CD4-positive, alpha-beta T cell treated with Interleukin-1 beta for 1 hour (primary cell): Measurements from ENCODE around the gene TMEM200C.

ENCODE experiments used
- DNase-seq, 2 donors: peaks; one replicate each; pipeline ENCODE4 v3.0.0-alpha.2; 2020 to 2022

The TMEM200C gene

DNA sequence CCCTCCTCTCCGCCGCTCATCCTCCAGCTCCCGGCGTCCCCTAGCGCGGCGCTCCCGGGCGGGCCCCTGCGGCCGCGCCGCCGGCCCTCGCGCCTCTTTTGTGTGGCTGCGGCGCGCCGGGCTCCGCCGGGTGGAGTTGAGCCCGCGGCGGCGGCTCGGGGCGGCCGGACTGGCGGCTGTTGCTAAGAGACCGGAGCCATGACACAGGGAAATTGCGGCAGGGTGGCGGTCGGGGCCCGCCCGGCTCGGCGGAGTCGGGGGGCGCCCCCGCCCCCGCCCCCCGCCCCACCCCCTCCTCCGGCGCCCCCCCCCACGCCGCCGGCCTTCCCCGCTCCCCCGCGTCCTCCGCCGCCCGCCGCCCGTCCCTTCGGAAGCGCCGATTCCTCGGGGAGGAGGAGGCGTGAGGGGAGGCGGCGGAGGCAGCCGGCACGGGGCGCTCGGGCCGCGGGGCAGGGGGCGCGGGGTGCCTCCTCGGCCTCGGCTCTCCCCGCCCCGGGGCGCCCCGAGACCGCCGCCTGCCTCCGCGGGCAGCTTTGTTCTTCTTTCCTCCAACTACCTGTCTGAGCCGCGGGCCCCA is at the start of gene TMEM200C:
Gene TMEM200C (minus strand): TSS at position 224 of the 577 bp plus-strand sequence. CDS start 3,459 bp downstream, outside the sequence.
- no peak for DNase-seq

DNA sequence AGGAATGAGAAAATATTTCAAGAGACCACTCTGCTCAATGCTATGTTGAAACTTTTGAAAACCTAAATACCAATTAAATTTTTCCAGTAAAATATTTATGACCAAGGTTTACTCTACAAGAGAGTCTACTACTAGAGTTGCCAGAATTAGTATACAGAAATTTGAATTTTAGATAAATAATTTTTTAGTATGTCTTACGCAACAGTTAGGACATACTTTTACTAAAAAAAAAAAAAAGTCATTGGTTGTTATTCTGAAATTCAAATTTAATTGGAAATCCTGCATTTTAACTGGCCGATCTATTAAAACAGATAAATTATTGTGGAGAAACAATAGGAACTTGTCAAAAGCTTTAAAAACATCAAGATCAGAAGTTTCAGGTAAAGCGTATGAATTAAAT is 49.1 kb upstream of the TMEM200C start:
- no peak for DNase-seq

DNA sequence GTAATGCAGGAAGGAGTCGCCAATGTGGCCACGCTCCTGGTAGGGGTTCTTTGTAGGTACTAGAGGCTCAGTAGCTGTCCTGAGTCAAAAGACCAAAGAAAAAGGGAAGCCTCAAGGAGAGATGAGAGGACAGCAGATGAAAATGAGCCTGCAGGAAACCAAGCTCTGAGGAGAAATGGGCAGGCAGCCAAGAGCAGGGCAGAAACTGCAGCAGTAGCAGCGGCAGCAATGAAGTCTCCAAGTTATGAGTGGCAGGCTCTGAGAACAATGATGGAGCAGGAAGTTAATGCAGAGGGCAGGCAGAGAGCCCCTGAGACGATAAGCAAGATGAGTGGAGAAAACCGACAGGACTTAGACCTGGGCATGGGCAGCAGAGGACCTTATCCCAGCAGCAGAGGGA is 48.2 kb upstream of the TMEM200C start:
- no peak for DNase-seq

DNA sequence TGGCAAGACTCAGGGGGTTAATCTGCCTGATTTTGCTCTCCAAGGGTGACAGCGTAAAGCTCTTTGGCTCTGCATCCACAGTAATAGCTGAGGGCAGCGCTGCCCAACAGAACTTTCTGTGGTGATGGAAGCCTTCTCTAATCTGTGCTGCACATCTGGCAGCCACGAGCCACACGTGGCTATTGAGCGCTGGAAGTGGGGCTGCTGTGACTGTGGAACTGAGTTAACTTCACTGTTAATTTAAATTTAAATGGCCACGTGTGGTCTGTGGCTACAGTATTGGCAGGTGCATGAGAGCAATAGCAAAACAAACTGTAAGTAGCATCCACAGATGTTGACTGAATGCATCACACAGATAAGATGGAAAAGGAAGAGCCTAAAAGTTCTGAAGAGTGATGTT is 47.3 kb upstream of the TMEM200C start:
- DNase-seq = no peak

DNA sequence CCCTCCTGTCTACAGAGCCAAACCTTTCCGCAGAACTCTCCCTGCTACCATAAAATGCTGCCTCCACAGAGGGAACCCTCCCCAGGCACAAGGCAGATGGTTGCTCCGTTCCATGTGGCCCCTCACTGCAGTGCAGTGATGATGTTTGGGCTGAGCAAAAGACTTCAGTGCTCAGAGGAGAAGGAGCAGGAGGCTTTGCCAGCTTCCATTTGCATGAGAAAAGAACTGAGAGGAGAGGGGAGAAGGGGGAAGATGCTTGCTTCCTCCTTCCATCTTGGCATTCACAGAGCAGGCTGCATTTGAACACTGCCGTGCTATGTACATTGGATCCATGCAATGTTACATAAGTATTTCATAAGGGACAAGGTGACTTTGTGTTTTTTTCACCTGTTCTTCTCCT is 46.6 kb upstream of the TMEM200C start:
- DNase-seq = no peak

DNA sequence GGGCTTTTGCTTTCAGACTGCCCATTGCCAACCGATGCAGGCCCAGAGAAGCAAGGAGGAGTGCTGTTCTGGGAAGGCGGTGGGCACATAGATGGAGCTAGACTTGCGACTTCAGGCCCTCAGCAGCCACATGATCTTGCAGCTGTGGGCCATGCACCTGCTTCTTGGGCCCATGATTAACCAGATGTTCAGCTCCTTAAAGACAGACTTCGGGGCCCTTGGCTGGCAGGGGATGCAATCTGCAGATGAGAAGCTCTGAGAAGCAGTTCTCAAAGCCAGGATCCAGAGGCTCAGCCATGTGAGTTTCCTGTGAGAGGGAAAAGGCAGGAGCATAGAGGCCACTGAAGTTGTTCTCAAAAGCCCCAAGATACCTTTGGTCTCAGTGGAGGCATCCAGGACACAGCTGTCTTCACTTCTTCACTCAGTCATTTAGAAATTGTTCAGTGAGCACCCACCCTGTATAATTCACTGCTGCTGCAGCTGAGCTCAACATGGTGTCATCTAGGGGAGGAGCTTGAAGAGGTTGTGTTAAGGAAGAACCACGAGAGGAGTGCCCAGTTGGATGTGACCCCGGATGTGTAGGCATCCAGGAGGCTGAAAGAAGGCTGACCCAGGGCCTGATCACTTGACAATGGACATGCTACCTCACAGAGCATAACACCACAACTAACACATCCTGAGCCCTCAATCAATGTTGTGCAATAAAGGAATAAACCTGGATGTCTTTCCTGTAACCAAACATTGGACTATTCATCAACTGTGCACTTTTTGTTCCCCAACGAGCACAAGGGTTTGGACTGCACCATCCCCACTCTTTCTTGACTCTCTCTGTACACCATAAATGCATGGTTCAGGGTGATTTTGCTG is 44.7 kb upstream of the TMEM200C start:
- DNase-seq = no peak

DNA sequence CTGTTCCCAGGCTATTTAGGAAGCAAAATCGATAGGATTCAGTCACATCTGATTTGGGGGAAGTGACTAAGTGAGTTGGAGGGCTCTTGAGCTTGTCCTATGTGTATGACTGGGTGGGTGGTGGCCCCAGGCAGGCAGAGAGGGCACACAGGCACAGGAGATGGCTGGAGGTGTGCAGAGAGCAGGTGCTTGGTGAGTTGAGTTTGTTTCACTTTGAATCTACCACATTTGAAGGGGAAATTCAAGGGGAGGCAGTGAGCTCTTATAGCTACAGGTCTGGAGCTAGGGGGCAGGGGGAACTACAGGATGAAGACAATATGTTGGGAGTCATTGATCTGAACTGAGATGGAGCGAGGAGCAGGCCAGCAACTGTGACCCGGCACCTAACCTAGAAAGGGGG is 42.5 kb upstream of the TMEM200C start:
- DNase-seq = no peak

DNA sequence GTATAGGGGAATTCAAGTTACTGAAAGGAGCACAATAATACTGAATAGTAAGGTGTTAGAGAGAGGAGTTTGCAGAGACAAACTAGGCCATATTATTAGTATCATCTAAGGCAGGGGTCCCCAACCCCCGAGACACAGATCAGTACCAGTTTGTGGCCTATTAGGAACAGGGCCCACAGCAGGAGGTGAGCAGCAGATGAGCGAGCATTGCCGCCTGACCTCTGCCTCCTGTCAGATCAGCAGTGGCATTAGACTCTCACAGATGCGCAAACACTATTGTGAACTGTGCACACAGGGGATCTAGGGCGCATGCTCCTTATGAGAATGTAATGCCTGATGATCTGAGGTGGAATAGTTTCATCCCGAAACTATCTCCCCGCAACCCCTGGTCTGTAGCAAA is 41.8 kb upstream of the TMEM200C start:
- DNase-seq = no peak

DNA sequence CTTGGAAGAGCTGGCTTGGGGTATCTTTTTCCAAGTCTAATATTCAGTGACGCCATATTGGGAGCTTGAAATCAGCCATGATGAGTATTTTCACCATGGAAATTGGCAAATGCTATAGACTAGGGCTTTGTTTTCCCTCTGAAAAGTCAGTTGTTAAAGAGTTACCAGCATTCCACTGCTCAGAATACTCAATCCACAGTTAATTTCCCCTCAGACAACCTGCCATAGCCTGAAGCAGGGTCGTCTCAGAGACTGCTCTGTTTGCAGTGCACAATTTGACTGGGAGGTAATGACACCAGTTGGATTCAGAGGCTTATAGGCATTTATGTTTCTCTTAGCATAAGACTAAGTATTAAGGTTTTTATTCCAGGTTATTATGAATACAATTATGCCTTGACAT is 35.5 kb upstream of the TMEM200C start:
- DNase-seq = no peak

DNA sequence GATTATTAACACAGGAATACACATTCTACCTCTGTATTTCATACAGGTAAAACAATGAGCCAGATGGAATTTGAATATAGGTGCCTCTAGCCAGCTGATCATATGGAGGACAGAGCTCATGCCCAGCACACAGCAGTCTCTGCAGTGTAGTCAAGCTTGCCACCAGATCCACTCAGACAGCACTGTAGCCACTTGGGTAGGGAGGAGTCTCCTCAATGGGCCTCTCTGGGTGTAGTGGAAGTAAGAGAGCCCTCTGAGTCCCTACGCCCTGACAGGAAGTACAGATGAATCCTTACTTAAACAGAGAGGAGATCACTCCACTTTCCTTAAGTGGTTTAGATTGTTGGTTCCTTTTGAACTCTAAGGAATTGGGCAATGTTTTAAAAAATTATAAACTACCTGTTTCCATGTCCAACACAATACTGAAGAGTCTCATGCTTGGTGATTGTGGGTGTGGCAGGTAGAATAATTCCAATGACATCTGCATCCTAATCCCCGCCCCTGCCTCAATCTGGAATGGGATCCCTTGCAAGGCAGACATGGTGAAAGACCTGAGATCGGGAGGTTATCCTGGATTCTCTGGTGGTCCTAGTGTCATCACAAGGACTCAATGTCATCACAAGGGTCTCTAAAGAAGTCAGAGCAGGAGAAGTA is 23.0 kb upstream of the TMEM200C start:
- DNase-seq = no peak

DNA sequence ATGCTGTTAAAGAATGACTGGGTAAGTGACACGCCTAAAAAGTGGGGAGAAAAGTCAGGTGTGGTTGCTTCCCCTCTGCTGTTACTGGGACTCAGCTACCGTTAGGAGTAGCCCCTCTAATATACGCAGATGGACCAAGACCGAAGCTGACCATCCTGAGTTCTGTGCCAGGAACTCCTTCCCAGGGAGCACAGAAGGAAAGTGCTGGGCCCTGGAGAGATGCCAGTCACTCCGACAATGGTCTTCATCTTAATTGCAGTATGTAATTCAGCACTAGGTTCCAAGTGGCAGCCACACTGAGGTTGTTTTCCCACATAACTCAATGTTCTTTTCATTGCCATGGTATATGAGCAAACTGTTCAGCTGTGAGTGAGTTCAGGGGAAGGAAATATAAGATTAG is 19.6 kb upstream of the TMEM200C start:
- no peak for DNase-seq

DNA sequence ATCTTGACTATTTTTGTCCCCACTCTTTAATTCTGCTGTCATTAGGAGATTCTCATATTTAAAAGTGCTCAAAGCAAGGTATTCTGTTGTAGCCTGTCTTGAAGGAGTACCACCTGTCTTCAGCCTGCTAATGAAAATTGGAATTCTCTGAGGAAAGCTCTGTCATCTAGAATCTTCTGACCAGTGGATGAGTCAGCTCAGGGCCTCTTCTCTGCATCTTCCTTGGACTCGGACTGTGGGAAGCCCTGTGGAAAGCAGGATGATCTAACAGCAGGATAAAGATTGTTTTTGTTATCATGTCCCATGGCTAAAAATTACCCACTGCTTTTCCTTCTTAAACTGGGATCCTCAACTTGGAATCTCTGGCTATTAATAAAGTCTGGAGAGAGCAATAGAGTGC is 18.7 kb upstream of the TMEM200C start:
- DNase-seq = no peak

DNA sequence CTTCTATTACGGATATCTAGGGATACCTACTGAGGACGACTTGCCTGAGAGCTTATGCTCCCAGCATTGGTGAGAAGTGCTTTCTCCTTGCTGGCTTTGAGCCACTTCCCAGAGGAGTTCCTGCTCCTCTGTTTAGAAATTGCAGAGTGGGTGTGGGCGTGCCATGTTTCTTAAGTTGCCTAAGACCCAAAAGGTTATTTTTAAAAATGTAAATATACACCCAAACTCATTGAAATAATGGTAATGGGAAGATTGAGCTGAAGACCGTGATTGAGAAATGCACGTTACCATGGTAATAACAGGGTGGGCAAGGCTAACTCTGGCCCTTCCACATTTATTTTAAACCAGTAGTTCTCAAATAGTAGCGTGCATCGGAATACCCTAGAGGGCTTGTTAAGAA is 17.2 kb upstream of the TMEM200C start:
- DNase-seq = no peak

DNA sequence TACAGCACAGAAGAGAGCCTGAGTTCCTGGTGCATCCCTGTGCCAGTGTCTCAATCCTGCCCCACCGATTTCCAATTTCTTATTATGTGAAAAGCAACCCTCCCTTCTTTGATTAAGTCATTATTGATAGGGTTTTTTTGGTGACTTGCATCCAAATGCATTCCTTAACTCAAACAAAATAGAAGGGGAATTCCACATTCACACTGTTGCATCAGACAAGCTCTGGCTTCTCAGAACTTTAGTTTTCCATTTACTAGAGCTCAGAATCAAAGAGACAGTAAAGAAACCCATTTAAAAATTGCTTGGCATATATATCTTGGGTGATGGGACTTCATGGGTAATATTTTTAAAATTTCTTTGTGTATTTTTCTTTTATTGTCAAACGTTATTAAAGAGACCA is 13.8 kb upstream of the TMEM200C start:
- DNase-seq = no peak

DNA sequence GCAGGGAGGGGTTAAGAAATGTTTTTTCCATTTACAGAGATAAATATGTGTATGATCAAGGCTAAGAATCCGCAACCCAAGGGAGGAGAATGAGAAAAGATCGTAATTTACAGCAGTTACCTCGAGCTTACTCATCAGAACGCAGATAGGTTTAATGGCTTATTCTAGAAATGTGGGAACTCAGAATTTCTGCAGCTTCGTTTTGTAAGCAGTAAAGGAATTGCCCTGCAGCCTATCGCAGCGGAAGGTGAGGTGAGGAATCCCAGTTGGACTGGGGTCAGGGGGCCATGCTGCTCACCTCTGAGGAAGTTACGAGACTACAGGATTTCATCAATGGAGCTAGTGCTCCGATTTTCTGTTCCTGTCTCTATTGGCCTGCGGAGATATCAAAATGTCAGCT is 8.1 kb upstream of the TMEM200C start:
- DNase-seq = no peak

DNA sequence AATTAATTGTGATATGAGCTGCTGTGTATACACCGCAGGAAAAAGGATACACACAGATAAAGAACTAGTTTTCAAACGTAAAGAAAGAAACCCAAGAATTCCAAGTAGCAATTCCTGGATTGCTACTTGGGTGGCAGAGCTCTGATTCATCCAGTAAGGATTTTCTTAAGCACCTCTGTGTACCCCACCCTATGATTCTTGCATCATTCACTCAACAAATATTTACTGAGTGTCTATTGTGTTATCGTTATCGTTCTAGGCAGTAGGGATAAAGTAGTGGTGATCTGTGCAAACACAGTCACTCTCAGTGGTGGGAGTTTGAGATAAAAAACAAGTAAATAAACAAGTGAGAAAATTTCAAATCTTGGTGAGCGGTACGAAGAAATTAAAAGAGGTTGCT is 4.9 kb upstream of the TMEM200C start:
- DNase-seq = no peak

DNA sequence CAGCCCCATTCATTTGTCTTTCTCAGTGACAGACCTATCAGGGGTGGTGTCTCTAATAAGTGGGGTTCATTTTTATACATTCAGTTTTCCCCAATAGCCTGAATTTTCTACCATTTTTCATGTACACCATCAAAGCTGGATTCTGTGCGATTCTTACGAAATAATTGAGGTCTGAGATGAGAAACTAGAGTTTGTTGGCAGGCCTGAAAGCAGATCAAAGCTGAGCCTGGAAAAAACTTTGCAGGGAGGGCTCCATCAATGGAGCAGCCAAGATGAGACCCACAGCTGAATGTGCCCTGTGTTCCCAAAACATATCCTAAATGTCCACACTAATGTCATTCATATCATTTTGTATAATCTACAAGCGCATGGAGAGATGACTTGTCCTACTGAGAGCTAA is 4.5 kb upstream of the TMEM200C start:
- no peak for DNase-seq

DNA sequence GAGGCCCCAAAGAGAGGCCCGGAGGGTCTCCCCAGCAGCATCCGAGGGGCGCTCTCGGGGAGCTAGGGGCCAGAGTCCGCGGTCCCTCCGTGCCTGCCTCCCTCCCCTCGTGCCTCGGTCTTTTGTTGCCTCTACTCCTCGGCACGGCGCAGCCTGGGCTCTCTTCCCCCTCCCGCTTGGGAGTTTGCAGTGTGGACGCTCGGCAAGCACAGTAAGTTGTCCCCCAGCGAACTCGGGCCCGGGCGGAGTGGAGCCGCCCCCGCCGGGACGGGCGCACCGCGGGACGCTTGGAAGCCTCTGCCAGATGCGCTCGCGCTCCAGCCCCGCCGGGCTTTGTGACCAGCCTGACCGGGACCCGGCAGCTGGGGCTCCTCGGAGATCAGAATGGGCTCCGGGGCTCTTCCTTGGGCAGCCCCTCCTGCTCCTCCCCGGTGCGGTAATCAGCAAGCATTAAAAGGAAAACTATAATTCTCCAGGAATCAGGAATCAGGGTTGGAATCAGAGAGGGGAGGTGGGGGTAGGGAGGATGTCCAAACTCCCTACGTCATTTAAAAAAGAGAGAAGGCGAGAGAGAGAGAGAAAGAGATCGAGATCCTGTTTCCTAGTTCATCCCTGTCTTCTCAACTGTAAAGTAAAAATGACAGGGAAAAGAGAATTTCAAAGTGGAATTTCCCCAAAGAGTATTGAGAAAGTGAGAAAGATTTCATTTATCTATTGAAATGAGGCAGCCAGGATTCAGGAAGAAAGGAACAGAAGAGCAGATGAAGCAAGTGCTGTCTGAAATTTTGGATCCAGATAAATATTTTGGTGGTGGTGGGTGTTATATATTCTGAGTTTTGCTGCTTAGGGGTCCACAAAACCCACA is 786 bp upstream of the TMEM200C start:
- DNase-seq = no peak

DNA sequence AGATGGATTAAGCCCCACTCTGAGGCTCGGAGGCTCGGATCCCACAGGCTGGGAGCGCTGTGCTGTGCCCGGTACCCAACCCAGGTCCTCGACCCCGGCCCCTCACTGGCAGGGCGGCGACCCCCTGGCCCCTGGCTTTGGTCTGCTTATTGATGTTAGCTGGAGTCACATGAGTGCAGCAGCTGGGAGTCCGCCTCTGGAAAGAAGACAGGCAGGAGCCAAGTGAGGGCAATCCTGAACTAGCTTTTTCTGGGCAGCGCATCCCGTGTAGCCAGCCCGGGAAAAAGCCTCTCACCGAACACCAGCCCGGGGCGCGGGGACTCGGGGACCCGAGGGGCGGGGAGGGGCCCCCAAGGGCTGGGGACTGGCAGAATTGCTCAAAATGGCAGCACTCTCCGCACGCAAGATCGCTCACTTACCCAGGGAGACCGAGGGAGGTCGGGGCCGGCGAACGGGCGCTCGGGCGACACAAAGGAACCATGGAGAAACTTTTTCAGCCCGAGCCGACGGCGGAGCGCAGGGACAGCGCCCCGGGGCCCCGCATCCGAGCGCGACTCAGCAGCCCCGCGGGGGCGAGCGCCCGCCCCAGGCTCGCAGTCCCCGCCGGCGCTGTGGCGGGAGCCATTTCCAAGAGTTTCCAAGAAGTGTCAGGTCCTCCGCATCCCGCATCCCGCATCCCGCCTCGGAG is 567 bp downstream of the TMEM200C start:
- DNase-seq = no peak

DNA sequence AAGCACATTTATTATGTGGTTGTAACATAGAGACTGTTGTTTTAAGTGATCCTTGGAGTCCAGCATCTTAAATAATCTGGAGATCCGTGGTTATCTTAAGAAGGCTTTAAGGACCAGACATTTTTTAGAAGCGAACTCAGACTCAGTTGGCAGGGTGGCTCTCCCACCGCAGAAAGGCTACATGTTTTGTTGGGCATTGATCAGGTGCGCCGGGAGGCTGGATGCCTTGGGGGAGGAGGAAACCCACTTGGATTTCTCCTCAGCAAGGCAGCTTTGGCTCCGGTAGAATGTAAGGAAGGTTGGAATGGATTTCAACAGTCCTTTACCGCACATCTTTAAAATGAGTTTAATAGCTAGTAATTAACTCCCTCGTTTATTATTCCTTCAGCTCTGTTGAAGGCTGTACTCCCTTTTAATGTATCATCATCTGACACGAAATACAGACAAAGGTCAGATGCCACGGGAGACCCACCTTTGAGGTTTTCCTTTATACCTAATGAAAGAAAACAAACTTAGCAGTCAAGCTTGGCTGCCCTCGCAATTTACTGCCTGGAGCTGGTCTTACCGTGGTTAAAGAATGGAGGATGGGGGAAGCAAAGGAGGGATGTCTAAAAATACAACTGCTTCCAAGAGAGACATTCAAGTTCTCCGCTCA is 1.2 kb downstream of the TMEM200C start:
- DNase-seq = no peak

DNA sequence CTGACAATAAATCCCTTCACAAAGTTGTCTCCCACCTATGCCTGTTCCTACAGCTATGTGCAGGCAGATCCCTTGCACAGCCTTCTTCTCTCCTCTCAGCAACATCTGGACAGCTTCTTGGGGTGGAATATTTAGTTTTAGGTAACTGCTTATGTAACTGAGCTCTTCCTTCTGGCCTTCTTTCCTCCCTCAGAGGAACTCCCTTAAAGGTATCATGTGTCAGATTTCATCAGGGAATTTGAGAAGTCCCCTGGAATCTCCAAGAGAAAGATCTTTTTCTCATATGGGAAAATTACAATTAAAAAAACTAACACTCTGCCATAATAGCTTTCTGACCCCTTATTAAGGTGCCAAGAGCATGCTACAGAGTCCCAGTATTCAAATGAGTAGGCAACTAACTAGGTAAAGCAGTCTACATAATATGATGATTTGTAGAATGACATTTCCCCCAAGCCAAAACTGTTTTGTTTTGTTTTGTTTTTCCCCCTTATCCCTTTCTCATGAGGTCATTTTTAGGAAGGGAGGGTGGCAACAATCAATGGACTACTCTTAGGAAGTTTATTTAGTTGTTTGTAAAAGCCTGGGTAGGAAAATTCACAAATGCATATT is 2.4 kb downstream of the TMEM200C start:
- no peak for DNase-seq

DNA sequence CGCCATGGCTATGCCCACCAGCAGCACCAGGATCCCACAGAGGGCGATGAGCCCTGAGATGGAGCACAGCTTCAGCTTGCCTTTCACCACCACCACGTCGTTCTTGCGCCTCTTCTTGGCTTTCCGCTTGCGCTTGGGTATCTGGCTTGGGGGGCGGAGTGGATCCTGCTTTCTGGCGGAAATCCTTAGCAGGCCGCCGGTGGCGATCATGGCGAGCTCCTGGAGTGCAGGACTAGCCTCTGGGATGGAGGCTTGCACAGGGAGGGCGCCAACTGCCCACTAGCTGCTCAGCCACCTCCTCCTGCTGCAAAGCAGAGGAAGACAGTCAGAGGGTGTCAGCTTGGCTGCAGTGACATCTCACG is 3.5 kb downstream of the TMEM200C start:
- DNase-seq = no peak
